Measurements from ENCODE around the gene ZDHHC14.

The ZDHHC14 gene

GRCh38 chr6:157709555-157709954 is 328.6 kb downstream of the ZDHHC14 start:
- peaks cover 27% of the 10 kb centered on the region for H3K4me1 ChIP-seq (ENCODE audit: control insufficient read depth, insufficient read depth, low read length)
- no peak overlapping the region for H3K9ac ChIP-seq (ENCODE audit: low read depth, low read length)
- peaks cover 14% of the 10 kb centered on the region for H3K9me3 ChIP-seq (ENCODE audit: control insufficient read depth, insufficient read depth, low read length)
- no peak overlapping the region for H3K27ac ChIP-seq (ENCODE audit: low read depth, low read length)
- no peaks in the 10 kb centered on the region for H3K36me3 ChIP-seq (ENCODE audit: control insufficient read depth, insufficient read depth, low read length)
- no peak overlapping the region for H3K4me3 ChIP-seq (ENCODE audit: low read depth, low read length)
- H3K27me3 ChIP-seq (ENCODE audit: control insufficient read depth, insufficient read depth, low read length), result no peaks in the 10 kb centered on the region

GRCh38 chr6:157710604-157711003 is 329.6 kb downstream of the ZDHHC14 start:
- H3K4me1 ChIP-seq (ENCODE audit: control insufficient read depth, insufficient read depth, low read length), result peaks cover 28% of the 10 kb centered on the region
- no peaks in the 10 kb centered on the region for H3K27me3 ChIP-seq (ENCODE audit: control insufficient read depth, insufficient read depth, low read length)
- no peak overlapping the region for H3K9ac ChIP-seq (ENCODE audit: low read depth, low read length)
- H3K27ac ChIP-seq (ENCODE audit: low read depth, low read length), result no peak overlapping the region
- H3K4me3 ChIP-seq (ENCODE audit: low read depth, low read length), result no peak overlapping the region
- no peaks in the 10 kb centered on the region for H3K36me3 ChIP-seq (ENCODE audit: control insufficient read depth, insufficient read depth, low read length)
- H3K9me3 ChIP-seq (ENCODE audit: control insufficient read depth, insufficient read depth, low read length), result peaks cover 6% of the 10 kb centered on the region; the same call in 1 of the 2 replicates

GRCh38 chr6:157711060-157711459 is 330.1 kb downstream of the ZDHHC14 start:
- H3K4me1 ChIP-seq (ENCODE audit: control insufficient read depth, insufficient read depth, low read length), result peaks cover 31% of the 10 kb centered on the region
- H3K27ac ChIP-seq (ENCODE audit: low read depth, low read length), result no peak overlapping the region
- peaks cover 6% of the 10 kb centered on the region; the same call in 1 of the 2 replicates for H3K9me3 ChIP-seq (ENCODE audit: control insufficient read depth, insufficient read depth, low read length)
- no peaks in the 10 kb centered on the region for H3K27me3 ChIP-seq (ENCODE audit: control insufficient read depth, insufficient read depth, low read length)
- no peak overlapping the region for H3K9ac ChIP-seq (ENCODE audit: low read depth, low read length)
- H3K4me3 ChIP-seq (ENCODE audit: low read depth, low read length), result no peak overlapping the region
- no peaks in the 10 kb centered on the region for H3K36me3 ChIP-seq (ENCODE audit: control insufficient read depth, insufficient read depth, low read length)

- Histone ChIP-seq H3K27ac (ENCODE audit: low read depth, low read length) (no peak overlapping the region), H3K27me3 (ENCODE audit: control insufficient read depth, insufficient read depth, low read length) (no peaks in the 10 kb centered on the region), H3K36me3 (ENCODE audit: control insufficient read depth, insufficient read depth, low read length) (no peaks in the 10 kb centered on the region), H3K4me3 (ENCODE audit: low read depth, low read length) (no peak overlapping the region), H3K9me3 (ENCODE audit: control insufficient read depth, insufficient read depth, low read length) (no peaks in the 10 kb centered on the region), H3K9ac (ENCODE audit: low read depth, low read length) (no peak overlapping the region), H3K4me1 (ENCODE audit: control insufficient read depth, insufficient read depth, low read length) (peaks cover 39% of the 10 kb centered on the region)
Observed at GRCh38 chr6:157712585-157713295, 331.8 kb downstream of the ZDHHC14 start.

- H3K4me3 ChIP-seq (ENCODE audit: low read depth, low read length), result no peak overlapping the region
- H3K9ac ChIP-seq (ENCODE audit: low read depth, low read length), result no peak overlapping the region
- peaks cover 31% of the 10 kb centered on the region for H3K4me1 ChIP-seq (ENCODE audit: control insufficient read depth, insufficient read depth, low read length)
- no peaks in the 10 kb centered on the region for H3K36me3 ChIP-seq (ENCODE audit: control insufficient read depth, insufficient read depth, low read length)
- H3K9me3 ChIP-seq (ENCODE audit: control insufficient read depth, insufficient read depth, low read length), result no peaks in the 10 kb centered on the region
- no peaks in the 10 kb centered on the region for H3K27me3 ChIP-seq (ENCODE audit: control insufficient read depth, insufficient read depth, low read length)
- H3K27ac ChIP-seq (ENCODE audit: low read depth, low read length), result no peak overlapping the region
Observed at GRCh38 chr6:157713451-157714152, 332.6 kb downstream of the ZDHHC14 start.

- H3K27ac ChIP-seq (ENCODE audit: low read depth, low read length), result no peak overlapping the region
Observed at GRCh38 chr6:157714153-157714490, 333.1 kb downstream of the ZDHHC14 start.

GRCh38 chr6:157715728-157716164 is 334.8 kb downstream of the ZDHHC14 start:
- Histone ChIP-seq H3K9me3 (ENCODE audit: control insufficient read depth, insufficient read depth, low read length) (no peaks in the 10 kb centered on the region), H3K4me1 (ENCODE audit: control insufficient read depth, insufficient read depth, low read length) (peaks cover 18% of the 10 kb centered on the region), H3K27me3 (ENCODE audit: control insufficient read depth, insufficient read depth, low read length) (no peaks in the 10 kb centered on the region), H3K4me3 (ENCODE audit: low read depth, low read length) (no peak overlapping the region), H3K27ac (ENCODE audit: low read depth, low read length) (no peak overlapping the region), H3K36me3 (ENCODE audit: control insufficient read depth, insufficient read depth, low read length) (no peaks in the 10 kb centered on the region), H3K9ac (ENCODE audit: low read depth, low read length) (no peak overlapping the region)

More at GRCh38 chr6:157714153-157714490, 333.1 kb downstream of the ZDHHC14 start:
- H3K36me3 ChIP-seq (ENCODE audit: control insufficient read depth, insufficient read depth, low read length), result no peaks in the 10 kb centered on the region
- no peaks in the 10 kb centered on the region for H3K9me3 ChIP-seq (ENCODE audit: control insufficient read depth, insufficient read depth, low read length)
- no peak overlapping the region for H3K9ac ChIP-seq (ENCODE audit: low read depth, low read length)
- H3K4me3 ChIP-seq (ENCODE audit: low read depth, low read length), result no peak overlapping the region
- H3K4me1 ChIP-seq (ENCODE audit: control insufficient read depth, insufficient read depth, low read length), result peaks cover 26% of the 10 kb centered on the region
- no peaks in the 10 kb centered on the region for H3K27me3 ChIP-seq (ENCODE audit: control insufficient read depth, insufficient read depth, low read length)

GRCh38 chr6:157716251-157716995 is 335.4 kb downstream of the ZDHHC14 start:
- H3K27ac ChIP-seq (ENCODE audit: low read depth, low read length), result no peak overlapping the region
- H3K9me3 ChIP-seq (ENCODE audit: control insufficient read depth, insufficient read depth, low read length), result no peaks in the 10 kb centered on the region
- no peaks in the 10 kb centered on the region for H3K36me3 ChIP-seq (ENCODE audit: control insufficient read depth, insufficient read depth, low read length)
- no peak overlapping the region for H3K9ac ChIP-seq (ENCODE audit: low read depth, low read length)
- H3K4me3 ChIP-seq (ENCODE audit: low read depth, low read length), result no peak overlapping the region
- H3K27me3 ChIP-seq (ENCODE audit: control insufficient read depth, insufficient read depth, low read length), result no peaks in the 10 kb centered on the region
- H3K4me1 ChIP-seq (ENCODE audit: control insufficient read depth, insufficient read depth, low read length), result peaks cover 17% of the 10 kb centered on the region

- Histone ChIP-seq H3K9ac (ENCODE audit: low read depth, low read length) (no peak overlapping the region), H3K9me3 (ENCODE audit: control insufficient read depth, insufficient read depth, low read length) (no peaks in the 10 kb centered on the region), H3K4me3 (ENCODE audit: low read depth, low read length) (no peak overlapping the region), H3K36me3 (ENCODE audit: control insufficient read depth, insufficient read depth, low read length) (no peaks in the 10 kb centered on the region), H3K27me3 (ENCODE audit: control insufficient read depth, insufficient read depth, low read length) (no peaks in the 10 kb centered on the region), H3K27ac (ENCODE audit: low read depth, low read length) (no peak overlapping the region), H3K4me1 (ENCODE audit: control insufficient read depth, insufficient read depth, low read length) (peaks cover 17% of the 10 kb centered on the region)
Observed at GRCh38 chr6:157717340-157717748, 336.4 kb downstream of the ZDHHC14 start.

GRCh38 chr6:157718503-157719187 is 337.7 kb downstream of the ZDHHC14 start:
- no peak overlapping the region for H3K9ac ChIP-seq (ENCODE audit: low read depth, low read length)
- peaks cover 17% of the 10 kb centered on the region for H3K4me1 ChIP-seq (ENCODE audit: control insufficient read depth, insufficient read depth, low read length)
- no peaks in the 10 kb centered on the region for H3K36me3 ChIP-seq (ENCODE audit: control insufficient read depth, insufficient read depth, low read length)
- H3K9me3 ChIP-seq (ENCODE audit: control insufficient read depth, insufficient read depth, low read length), result no peaks in the 10 kb centered on the region
- no peak overlapping the region for H3K27ac ChIP-seq (ENCODE audit: low read depth, low read length)
- no peaks in the 10 kb centered on the region for H3K27me3 ChIP-seq (ENCODE audit: control insufficient read depth, insufficient read depth, low read length)
- H3K4me3 ChIP-seq (ENCODE audit: low read depth, low read length), result no peak overlapping the region

Measured in HUES48 (cell line).